Muscle layer of duodenum (tissue), 2 donors: Measurements from ENCODE around the gene OTOA.
"Not testable (repeated sequence)": the region's sequence is repeated elsewhere in the genome, so short reads cannot be mapped to it uniquely, and the experiment has no call there.

Experiments
- H3K27ac ChIP-seq: one replicate; pipeline ENCODE4 v1.7.0; 2013; ENCODE audit warnings: mild to moderate bottlenecking, low read length
- H3K27me3 ChIP-seq: one replicate; pipeline ENCODE4 v1.7.0; 2013; ENCODE audit warnings: low read depth, mild to moderate bottlenecking, control low read depth, low read length
- H3K36me3 ChIP-seq, 2 donors: one replicate each; pipeline ENCODE4 v1.7.0; 2013; ENCODE audit warnings: low read length in 2 of 2, control low read depth in 1 of 2, mild to moderate bottlenecking in 1 of 2; ENCODE audit not compliant: insufficient read depth in 2 of 2, control insufficient read depth in 1 of 2
- H3K4me1 ChIP-seq, 2 donors: one replicate each; pipeline ENCODE4 v1.7.0; 2013; ENCODE audit warnings: low read length in 2 of 2, mild to moderate bottlenecking in 2 of 2, control low read depth in 1 of 2, moderate library complexity in 1 of 2; ENCODE audit not compliant: insufficient read depth in 2 of 2, control insufficient read depth in 1 of 2
- H3K4me3 ChIP-seq, 2 donors: one replicate each; pipeline ENCODE4 v1.7.0; 2013; ENCODE audit warnings: low read length in 2 of 2, low read depth in 1 of 2, mild to moderate bottlenecking in 1 of 2
- H3K9me3 ChIP-seq, 2 donors: one replicate each; pipeline ENCODE4 v1.7.0; 2013; ENCODE audit warnings: low read length in 2 of 2, control low read depth in 1 of 2, mild to moderate bottlenecking in 1 of 2; ENCODE audit not compliant: control insufficient read depth in 1 of 2
- donor health status: healthy.

The OTOA gene

GRCh38 chr16:21790506-21790905 lies 126.7 kb downstream of the OTOA start:
- not testable (repeated sequence) for H3K4me1 ChIP-seq, H3K9me3 ChIP-seq, H3K36me3 ChIP-seq, H3K27me3 ChIP-seq, H3K4me3 ChIP-seq, H3K27ac ChIP-seq

- not testable (repeated sequence) for H3K4me3 ChIP-seq, H3K36me3 ChIP-seq, H3K4me1 ChIP-seq, H3K27me3 ChIP-seq, H3K27ac ChIP-seq, H3K9me3 ChIP-seq
Observed at GRCh38 chr16:21793310-21793709, 129.5 kb downstream of the OTOA start.

- not testable (repeated sequence) for H3K4me3 ChIP-seq, H3K9me3 ChIP-seq, H3K27ac ChIP-seq, H3K36me3 ChIP-seq, H3K27me3 ChIP-seq, H3K4me1 ChIP-seq
Observed at GRCh38 chr16:21798601-21799000, 134.8 kb downstream of the OTOA start.

GRCh38 chr16:21801538-21802374 lies 138.0 kb downstream of the OTOA start:
- not testable (repeated sequence) for H3K4me3 ChIP-seq, H3K4me1 ChIP-seq, H3K9me3 ChIP-seq, H3K27me3 ChIP-seq, H3K36me3 ChIP-seq, H3K27ac ChIP-seq

- not testable (repeated sequence) for H3K4me3 ChIP-seq, H3K9me3 ChIP-seq, H3K4me1 ChIP-seq, H3K27ac ChIP-seq, H3K36me3 ChIP-seq, H3K27me3 ChIP-seq
Observed at GRCh38 chr16:21802375-21802663, 138.6 kb downstream of the OTOA start.
